HUES48 (cell line): Measurements from ENCODE around the gene BPIFB2.

Source experiments
- H3K27ac ChIP-seq: one replicate; pipeline ENCODE4 v1.7.0; 2013; ENCODE audit warnings: low read depth, low read length, inconsistent platforms
- H3K27me3 ChIP-seq: 2 replicates; pipeline ENCODE4 v1.6.1; 2013; ENCODE audit warnings: mild to moderate bottlenecking, low read length; ENCODE audit not compliant: control insufficient read depth, insufficient read depth
- H3K36me3 ChIP-seq: 2 replicates; pipeline ENCODE4 v1.6.1; 2013; ENCODE audit warnings: low read length; ENCODE audit not compliant: control insufficient read depth, insufficient read depth
- H3K4me1 ChIP-seq: 2 replicates; pipeline ENCODE4 v1.6.1; 2013; ENCODE audit warnings: mild to moderate bottlenecking, low read length; ENCODE audit not compliant: control insufficient read depth, insufficient read depth
- H3K4me3 ChIP-seq: 2 replicates; pipeline ENCODE4 v1.5.1; 2013; ENCODE audit warnings: mild to moderate bottlenecking, low read depth, low read length
- H3K9ac ChIP-seq: 2 replicates; pipeline ENCODE4 v1.6.1; 2013; ENCODE audit warnings: mild to moderate bottlenecking, low read depth, low read length, moderate library complexity
- H3K9me3 ChIP-seq: 2 replicates; pipeline ENCODE4 v1.6.1; 2013; ENCODE audit warnings: low read length; ENCODE audit not compliant: control insufficient read depth, insufficient read depth

Gene BPIFB2

DNA sequence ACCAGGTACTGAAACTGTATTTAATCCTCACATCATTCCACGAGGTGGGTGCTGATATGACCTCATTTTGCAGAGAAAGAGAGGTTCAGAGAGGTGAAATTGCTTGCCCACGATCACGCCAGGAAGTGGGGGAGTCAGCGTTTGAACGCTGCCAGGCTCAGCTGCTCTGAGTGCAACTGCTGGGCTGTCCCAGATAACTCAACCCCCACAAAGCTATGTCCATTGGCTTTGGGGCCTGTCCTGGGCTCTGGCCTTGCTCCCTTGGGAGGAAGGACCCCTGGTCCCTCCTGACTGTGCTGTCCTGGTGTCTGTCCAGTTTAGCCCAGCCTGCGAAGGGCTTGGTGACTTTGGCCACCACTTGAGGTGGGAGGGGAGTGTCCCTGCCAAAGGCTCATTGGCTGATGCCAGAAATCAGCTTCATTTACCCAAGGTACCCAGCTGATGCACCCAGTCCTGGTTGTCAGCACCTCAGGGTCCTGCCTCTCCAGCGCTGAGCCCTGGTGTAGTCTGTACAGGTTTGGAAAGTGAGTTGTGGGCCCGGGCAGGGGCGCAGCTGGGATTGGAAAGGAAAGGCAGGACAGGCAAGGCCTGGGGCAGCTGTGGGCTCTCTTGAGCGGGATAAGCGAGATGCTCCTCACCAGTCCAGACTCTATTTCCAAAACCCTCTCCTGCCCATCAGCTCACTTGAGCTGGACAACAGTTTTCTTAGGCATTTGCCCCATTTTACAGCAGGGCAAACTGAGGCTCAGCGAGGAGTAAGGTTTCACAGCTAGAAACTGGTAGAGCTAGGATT, 41.7 kb upstream of the BPIFB2 start:
- no peak overlapping the region for H3K4me3 ChIP-seq
- H3K9me3 ChIP-seq = no peaks in the 10 kb centered on the region
- no peaks in the 10 kb centered on the region for H3K4me1 ChIP-seq

DNA sequence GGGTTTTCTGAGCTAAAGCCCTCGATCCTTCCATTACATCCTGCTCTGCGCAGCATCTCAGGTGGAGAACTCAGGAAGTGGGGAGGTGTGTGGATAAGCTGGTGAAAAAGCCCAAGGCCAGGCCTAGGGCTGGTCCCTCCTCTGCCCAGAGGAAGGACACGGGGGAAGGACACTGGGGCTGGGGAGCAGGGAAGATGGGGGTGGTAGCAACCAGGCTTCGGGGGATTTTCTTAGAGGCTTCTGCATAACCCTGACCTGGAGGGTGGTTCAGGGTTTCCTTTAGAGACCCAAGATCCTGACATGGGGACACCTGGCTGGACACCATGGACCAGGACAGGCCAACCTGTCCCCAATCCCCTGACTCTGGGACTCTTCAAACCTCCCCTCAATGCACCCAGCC, 41.1 kb upstream of the BPIFB2 start:
- Histone ChIP-seq H3K4me1 (peaks cover under 1% of the 10 kb centered on the region; the same call in 1 of the 2 replicates), H3K4me3 (no peak overlapping the region), H3K9me3 (no peaks in the 10 kb centered on the region), H3K9ac (no peak overlapping the region), H3K36me3 (no peaks in the 10 kb centered on the region), H3K27me3 (no peaks in the 10 kb centered on the region), H3K27ac (no peak overlapping the region)

More for the DNA sequence above, 41.7 kb upstream of the BPIFB2 start:
- Histone ChIP-seq H3K36me3 (no peaks in the 10 kb centered on the region), H3K27me3 (no peaks in the 10 kb centered on the region), H3K9ac (no peak overlapping the region), H3K27ac (no peak overlapping the region)

DNA sequence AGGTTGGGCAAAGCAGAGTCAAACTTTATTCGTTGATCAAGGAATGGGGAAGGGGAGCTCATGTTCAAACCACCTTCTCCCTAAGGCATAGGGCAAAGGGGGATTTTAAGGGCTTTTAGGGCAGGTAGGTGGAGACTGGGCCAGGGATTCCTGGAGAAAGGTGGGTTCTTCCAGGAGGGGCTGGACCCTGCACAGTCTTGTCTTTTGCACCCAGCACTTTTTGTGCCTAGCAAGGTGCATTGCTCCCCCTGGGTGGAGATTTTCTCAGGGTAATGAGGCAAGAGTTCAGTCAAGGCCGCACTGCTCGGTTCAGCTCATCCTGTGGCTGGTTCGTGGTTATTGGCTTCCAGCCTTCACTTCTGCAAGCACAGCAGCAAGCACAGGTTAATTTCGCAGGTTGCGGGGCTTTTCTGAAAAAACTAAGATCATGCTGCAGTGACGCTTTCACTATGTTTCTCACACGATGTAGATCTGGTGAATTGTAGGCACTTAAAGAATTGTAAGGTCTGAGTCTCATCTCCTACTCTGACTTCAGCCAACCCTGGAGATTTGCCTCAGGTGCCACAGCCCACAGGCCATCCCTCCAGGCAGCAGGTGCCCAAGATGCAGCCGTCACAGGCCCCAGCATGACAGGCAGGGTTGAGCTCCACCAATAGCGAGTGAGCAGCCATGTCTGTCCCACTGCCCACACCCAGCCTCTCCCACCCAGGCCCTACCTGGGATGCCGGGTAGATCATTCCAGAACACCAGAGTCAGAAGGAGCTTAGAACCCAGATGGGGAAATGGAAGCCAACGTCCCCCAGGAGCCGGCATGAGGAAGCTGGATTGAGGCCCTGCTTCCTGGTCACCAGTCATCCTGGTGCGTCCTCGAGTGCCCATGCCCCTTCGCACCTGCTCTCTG, 40.4 kb upstream of the BPIFB2 start:
- no peak overlapping the region for H3K4me3 ChIP-seq
- H3K9ac ChIP-seq = no peak overlapping the region
- peaks cover 8% of the 10 kb centered on the region; the same call in 1 of the 2 replicates for H3K4me1 ChIP-seq
- no peaks in the 10 kb centered on the region for H3K27me3 ChIP-seq
- H3K36me3 ChIP-seq = no peaks in the 10 kb centered on the region
- no peaks in the 10 kb centered on the region for H3K9me3 ChIP-seq
- no peak overlapping the region for H3K27ac ChIP-seq

DNA sequence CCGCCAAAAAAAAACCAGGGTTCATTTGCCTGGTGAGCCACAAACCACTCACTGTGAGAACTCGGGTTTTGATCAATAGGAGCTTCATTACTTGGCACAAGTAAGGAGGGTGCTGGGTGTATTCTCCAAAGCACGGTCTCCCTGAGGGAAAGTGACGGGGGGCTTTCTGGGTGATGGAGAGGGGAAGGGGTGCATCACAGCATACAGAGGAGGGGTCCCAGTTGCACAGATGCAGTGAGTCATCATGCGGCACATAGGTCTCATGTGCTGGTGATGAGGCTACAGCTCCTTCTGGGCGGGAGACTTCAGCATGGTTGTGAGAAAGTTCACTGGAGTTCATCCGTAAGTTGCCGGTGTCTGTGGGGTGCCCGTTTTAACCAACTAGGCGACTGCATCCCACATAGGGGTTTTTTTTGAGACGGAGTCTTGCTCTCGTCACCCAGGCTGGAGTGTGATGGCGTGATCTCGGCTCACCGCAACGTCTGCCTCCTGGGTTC, 39.5 kb upstream of the BPIFB2 start:
- H3K4me3 ChIP-seq = no peak overlapping the region
- H3K9ac ChIP-seq = no peak overlapping the region
- no peak overlapping the region for H3K27ac ChIP-seq
- no peaks in the 10 kb centered on the region for H3K36me3 ChIP-seq
- no peaks in the 10 kb centered on the region for H3K9me3 ChIP-seq
- peaks cover 17% of the 10 kb centered on the region for H3K4me1 ChIP-seq
- H3K27me3 ChIP-seq = no peaks in the 10 kb centered on the region

DNA sequence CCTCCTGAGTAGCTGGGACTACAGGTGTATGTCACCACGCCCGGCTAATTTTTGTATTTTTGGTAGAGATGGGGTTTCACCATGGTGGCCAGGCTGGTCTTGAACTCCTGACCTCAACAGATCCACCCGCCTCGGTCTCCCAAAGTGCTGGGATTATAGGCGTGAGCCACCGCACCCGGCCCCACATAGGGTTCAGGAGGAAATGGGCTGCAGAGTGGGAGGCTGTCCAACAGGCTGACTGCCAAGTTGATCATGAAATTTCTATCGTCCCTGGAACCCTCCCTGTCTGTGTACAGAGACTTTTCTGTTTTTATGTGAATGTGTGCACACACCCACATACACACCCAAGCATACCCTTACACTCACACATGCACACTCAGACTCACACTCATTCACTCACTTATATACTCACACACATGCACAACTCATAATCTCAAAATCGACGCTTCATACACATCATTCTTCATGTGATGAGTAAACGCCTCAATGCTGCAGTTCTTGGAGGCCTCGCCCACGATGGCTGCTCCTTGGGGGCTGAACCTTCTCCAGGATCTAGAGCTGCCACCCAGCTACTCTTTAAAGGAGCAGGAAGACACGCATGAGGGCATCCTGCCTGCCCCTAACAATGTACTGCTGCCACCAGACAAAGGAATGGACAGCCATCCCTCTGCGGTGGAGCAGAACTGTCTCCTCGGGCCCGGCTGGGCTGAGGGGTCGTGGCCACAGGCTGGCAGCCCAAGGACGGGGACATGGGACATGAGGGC, 38.8 kb upstream of the BPIFB2 start:
- no peaks in the 10 kb centered on the region for H3K9me3 ChIP-seq
- H3K9ac ChIP-seq = no peak overlapping the region
- H3K27ac ChIP-seq = no peak overlapping the region
- no peaks in the 10 kb centered on the region for H3K27me3 ChIP-seq
- H3K4me1 ChIP-seq = peaks cover 19% of the 10 kb centered on the region
- no peak overlapping the region for H3K4me3 ChIP-seq
- no peaks in the 10 kb centered on the region for H3K36me3 ChIP-seq

DNA sequence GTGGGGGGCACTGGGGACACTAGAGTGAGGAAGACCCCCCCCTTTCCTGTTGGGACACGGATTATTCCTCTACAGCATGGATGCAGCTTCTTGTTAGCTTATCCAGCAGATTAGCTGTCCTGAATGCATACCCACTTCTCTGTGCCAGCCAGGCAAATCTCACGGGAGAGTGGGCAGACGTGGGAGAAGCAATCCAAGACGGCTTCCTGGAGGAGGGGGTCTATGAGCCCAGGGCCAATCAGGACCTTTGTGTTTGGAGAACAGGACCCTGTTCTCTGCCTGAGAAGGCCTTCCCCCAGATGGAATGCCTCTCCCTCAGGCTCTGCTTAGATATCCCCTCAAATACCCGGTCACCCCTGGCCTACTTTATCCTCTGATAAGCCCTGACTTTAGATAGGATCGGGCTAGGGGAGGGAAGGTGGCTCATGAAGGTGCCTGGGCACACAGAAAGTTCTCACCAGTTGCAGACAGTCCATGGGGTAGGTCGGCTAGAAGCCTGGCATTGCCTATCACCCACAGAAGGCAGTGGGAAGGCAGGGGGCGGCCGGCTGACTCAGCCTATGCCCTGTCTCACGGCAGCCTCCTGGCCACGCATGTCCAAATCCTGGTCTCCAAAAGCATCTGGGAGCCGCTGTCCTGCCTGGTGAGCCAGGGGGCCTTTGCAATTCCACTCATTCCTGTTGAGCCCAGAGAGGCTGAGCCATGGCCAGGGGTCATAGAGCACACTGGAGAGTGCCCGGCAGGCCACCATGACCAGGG, 38.0 kb upstream of the BPIFB2 start:
- no peak overlapping the region for H3K27ac ChIP-seq
- no peaks in the 10 kb centered on the region for H3K9me3 ChIP-seq
- no peaks in the 10 kb centered on the region for H3K36me3 ChIP-seq
- H3K27me3 ChIP-seq = no peaks in the 10 kb centered on the region
- H3K9ac ChIP-seq = no peak overlapping the region
- H3K4me1 ChIP-seq = peaks cover 26% of the 10 kb centered on the region
- no peak overlapping the region for H3K4me3 ChIP-seq

DNA sequence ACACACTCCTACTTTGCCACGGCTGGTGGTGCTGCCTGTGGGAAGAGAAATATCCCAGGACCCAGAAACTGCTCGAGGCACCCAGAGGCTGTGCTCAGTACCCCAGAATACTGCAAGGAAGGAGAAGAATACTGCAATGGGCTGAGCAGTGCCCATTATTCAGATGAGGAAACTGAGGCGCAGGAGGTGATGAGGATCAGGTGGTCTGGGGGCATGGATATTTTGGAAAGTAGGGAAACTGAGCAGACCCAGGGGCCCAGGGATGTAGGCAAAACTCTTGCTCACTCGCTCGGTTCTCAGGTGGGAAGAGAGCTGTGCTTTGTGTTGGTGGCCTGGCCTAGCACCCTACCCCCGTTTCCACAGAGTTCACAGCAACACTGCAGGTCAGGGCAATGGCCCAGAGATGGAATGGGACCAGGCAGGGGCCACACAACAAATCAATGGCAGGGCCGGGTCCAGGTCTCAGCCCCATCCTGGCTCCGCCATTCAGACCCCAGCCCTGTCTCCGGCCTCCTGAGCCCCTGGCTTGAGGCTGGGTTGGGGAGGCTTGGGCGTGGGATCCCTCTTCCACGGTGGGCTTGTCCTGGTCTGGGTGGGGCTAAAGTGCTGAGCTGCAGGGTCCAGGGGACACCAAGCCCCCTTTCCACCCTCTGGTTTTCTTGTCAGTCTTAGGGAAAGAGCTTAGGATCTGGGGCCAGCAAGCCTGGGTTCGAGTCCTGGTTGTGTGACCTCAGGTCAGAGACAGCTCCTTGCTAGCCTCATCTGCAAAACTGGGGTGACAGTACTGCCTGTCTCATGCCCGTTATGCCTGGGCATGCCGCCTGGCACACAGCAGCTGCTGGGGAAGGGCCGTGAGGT, 37.2 kb upstream of the BPIFB2 start:
- Histone ChIP-seq H3K36me3 (no peaks in the 10 kb centered on the region), H3K27ac (no peak overlapping the region), H3K27me3 (no peaks in the 10 kb centered on the region), H3K9me3 (no peaks in the 10 kb centered on the region), H3K9ac (no peak overlapping the region), H3K4me3 (no peak overlapping the region), H3K4me1 (peaks cover 31% of the 10 kb centered on the region)

DNA sequence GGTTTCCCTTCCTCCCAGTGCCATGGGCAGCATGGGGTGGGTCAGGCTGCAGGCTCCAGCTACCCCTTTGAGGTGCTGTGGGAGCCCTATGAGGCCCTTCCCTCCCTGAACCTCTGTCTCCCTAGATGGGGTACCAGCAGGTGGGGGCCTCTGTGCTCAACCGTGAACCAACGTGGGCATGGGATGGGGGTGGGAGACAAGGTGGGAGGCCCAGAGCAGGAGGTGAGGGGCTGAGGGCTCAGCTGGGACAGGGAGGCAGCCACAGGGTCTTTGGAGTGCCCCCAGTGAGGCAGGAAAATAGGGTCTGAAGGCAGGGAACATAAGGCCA, 36.6 kb upstream of the BPIFB2 start:
- H3K9ac ChIP-seq = no peak overlapping the region
- no peak overlapping the region for H3K27ac ChIP-seq
- peaks cover 31% of the 10 kb centered on the region for H3K4me1 ChIP-seq
- no peaks in the 10 kb centered on the region for H3K36me3 ChIP-seq
- H3K27me3 ChIP-seq = no peaks in the 10 kb centered on the region
- no peaks in the 10 kb centered on the region for H3K9me3 ChIP-seq
- H3K4me3 ChIP-seq = no peak overlapping the region

DNA sequence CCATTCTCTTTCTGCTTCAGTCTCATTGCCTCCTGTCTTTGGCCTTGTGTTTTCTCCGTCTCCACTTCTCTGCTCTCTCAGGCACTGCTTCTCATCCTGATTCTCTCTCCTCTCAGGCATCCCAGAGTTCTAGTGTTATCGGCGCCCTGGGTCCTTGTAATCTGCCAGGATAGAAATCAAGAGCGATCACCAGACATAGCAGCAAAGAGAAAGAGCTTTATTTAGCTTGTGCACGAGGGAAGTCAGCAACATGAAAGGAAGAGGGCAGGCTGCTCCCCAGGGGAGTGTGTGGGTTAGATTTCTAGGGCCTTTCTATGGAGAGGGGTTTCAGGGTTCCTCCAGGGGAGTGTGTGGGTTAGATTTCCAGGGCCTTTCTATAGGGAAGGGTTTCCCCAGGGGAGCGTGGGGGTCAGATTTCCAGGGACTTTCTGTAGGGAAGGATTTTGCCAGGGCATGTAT, 35.8 kb upstream of the BPIFB2 start:
- H3K9me3 ChIP-seq = no peaks in the 10 kb centered on the region
- H3K4me1 ChIP-seq = peaks cover 31% of the 10 kb centered on the region
- no peaks in the 10 kb centered on the region for H3K36me3 ChIP-seq
- H3K27me3 ChIP-seq = no peaks in the 10 kb centered on the region
- no peak overlapping the region for H3K9ac ChIP-seq
- no peak overlapping the region for H3K4me3 ChIP-seq
- no peak overlapping the region for H3K27ac ChIP-seq
